LHCN-M2 (cell line): Measurements from ENCODE around the gene MPHOSPH9. TPM values are rescaled to one million over a fixed set of nuclear protein-coding genes. Genes with fewer than 3 reads are reported as not detected.
"Not testable (repeated sequence)": the region's sequence is repeated elsewhere in the genome, so short reads cannot be mapped to it uniquely, and the experiment has no call there.

Experiments used
- DNase-seq: peaks from one replicate; pipeline ENCODE4 v3.0.0-alpha.2; 2012; ENCODE audit warnings: low read depth
- total RNA-seq: library from RNA; depleted of rRNA; stranded (reverse); fragments of >200 nt; gene quantifications from 2 replicates; pipeline ENCODE4 v1.2.3, GENCODE V29; 2014

The MPHOSPH9 gene
- total RNA-seq, 1 experiment from 2014 or later = 52.6 TPM

- no peak for DNase-seq
Measured at GRCh38 chr12:123225443-123225842, 7.5 kb downstream of the MPHOSPH9 start.

- DNase-seq = peak; percentile 19
Measured at GRCh38 chr12:123223241-123223668, 9.7 kb downstream of the MPHOSPH9 start.

- DNase-seq = not testable (repeated sequence)
Measured at GRCh38 chr12:123207815-123208214, 25.1 kb downstream of the MPHOSPH9 start.

GRCh38 chr12:123206794-123207193, 26.1 kb downstream of the MPHOSPH9 start:
- peak; percentile 19 for DNase-seq

- DNase-seq = no peak
Measured at GRCh38 chr12:123200414-123200813, 32.5 kb downstream of the MPHOSPH9 start.

GRCh38 chr12:123199936-123200335, 33.0 kb downstream of the MPHOSPH9 start:
- no peak for DNase-seq

GRCh38 chr12:123187637-123188036, 45.3 kb downstream of the MPHOSPH9 start:
- DNase-seq = no peak

- no peak for DNase-seq
Measured at GRCh38 chr12:123180171-123180570, 52.8 kb downstream of the MPHOSPH9 start.

- DNase-seq = no peak
Measured at GRCh38 chr12:123171967-123172366, 61.0 kb downstream of the MPHOSPH9 start.

GRCh38 chr12:123167329-123167728, 65.6 kb downstream of the MPHOSPH9 start:
- no peak for DNase-seq

GRCh38 chr12:123165537-123165936, 67.4 kb downstream of the MPHOSPH9 start:
- no peak for DNase-seq

GRCh38 chr12:123164710-123165261, 68.2 kb downstream of the MPHOSPH9 start:
- DNase-seq = no peak

GRCh38 chr12:123164222-123164621, 68.7 kb downstream of the MPHOSPH9 start:
- DNase-seq = no peak

- DNase-seq = no peak
Measured at GRCh38 chr12:123163227-123163626, 69.7 kb downstream of the MPHOSPH9 start.

GRCh38 chr12:123160801-123161487, 72.0 kb downstream of the MPHOSPH9 start:
- no peak for DNase-seq

GRCh38 chr12:123153906-123154305, 79.0 kb downstream of the MPHOSPH9 start:
- no peak for DNase-seq

- DNase-seq = no peak
Measured at GRCh38 chr12:123152833-123153232, 80.1 kb downstream of the MPHOSPH9 start.

GRCh38 chr12:123151457-123152454, 81.2 kb downstream of the MPHOSPH9 start:
- DNase-seq = no peak

GRCh38 chr12:123150744-123151456, 82.0 kb downstream of the MPHOSPH9 start, which contains the start of gene PITPNM2:
Gene PITPNM2 (minus strand): TSS chr12:123151090. CDS start chr12:123034590, 116,500 bp downstream.
- peak; percentile 51 for DNase-seq

GRCh38 chr12:123150275-123150743, 82.6 kb downstream of the MPHOSPH9 start:
- DNase-seq = no peak
